GM21390 (cell line): ENCODE results near the gene VAX1.
"Not testable (repeated sequence)": the region's sequence is repeated elsewhere in the genome, so short reads cannot be mapped to it uniquely, and the experiment has no call there.

Experiments used
- ATAC-seq: cut with Tn5 transposase; IDR thresholded peaks from one replicate; pipeline ENCODE4 v1.9.1; 2021; ENCODE audit not compliant: unreplicated experiment

Gene VAX1

DNA sequence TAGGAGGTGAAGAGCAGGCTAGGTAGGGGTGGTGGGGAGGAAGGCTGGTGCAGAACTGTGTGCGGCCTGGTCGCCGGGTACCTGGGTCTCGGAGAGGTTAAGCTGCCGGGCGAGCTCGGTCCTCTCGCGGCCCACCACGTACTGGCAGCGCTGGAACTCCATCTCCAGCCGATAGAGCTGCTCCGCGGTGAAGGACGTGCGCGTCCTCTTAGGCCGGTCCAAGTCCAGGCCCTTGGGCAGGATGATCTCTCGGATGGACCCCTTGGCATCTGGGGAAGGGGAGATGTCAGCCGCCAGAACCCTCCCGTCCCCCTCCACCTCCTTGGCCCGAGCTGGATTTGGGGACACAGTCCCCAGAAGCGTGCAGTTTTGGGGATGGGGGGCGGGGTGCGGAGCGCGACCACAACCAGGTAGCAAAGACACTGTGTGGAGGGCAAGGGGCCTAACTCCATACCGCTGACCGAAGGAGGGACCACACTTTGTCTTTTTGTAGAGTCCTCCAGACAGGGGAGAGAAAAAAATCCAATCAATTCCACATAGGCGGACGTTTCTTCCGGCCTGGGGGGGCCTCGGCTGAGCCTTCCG, 1.6 kb downstream of the VAX1 start:
- no peak for ATAC-seq

DNA sequence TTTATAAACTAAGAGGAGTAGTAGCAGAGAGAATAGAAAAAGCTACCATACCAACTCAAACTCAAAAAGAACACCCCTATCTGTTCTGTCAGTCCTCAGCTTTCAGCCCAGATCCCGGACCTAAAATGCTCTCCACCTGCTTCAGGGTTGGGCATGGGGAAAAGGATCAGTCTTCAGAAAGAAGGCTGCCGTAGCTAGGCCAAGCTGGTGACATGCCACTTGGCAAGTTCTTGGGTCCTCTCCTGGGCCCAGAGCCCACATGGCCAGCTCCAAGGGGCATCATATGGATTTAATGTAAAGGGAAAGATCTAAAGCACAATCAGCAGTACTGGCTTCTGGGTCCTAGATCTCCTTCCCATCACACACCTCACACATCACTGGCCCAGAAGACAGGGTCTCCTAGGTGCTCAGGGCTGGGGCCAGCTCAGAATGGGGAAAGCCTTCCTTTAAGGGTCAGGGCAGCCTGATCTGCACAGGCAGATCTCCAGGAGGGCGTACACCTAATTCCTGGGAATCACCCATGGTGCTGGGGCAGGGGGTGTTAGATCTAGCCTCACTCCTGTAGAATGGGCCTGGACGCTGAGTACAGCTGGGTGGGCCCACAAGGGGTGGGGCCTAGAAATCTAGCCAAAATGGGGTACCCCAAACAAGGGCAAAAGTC, 2.5 kb downstream of the VAX1 start:
- ATAC-seq, result no peak

DNA sequence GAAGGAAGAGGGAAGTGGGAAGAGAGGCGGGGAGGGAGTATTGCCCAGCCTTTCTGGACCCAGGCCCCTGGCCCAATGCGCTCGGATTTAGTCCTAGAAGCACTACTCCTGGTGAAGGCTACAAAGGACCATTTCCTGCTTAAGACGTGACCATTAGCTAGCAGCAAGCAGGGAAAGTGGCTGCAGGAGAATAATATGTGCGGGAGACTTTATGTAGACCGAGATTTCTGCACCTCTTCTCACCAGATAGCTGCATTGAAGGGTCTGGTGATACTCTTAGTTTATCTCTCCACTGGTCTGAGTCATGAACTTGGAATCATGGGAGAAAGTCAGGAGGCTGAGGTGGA, 3.1 kb downstream of the VAX1 start:
- no peak for ATAC-seq

DNA sequence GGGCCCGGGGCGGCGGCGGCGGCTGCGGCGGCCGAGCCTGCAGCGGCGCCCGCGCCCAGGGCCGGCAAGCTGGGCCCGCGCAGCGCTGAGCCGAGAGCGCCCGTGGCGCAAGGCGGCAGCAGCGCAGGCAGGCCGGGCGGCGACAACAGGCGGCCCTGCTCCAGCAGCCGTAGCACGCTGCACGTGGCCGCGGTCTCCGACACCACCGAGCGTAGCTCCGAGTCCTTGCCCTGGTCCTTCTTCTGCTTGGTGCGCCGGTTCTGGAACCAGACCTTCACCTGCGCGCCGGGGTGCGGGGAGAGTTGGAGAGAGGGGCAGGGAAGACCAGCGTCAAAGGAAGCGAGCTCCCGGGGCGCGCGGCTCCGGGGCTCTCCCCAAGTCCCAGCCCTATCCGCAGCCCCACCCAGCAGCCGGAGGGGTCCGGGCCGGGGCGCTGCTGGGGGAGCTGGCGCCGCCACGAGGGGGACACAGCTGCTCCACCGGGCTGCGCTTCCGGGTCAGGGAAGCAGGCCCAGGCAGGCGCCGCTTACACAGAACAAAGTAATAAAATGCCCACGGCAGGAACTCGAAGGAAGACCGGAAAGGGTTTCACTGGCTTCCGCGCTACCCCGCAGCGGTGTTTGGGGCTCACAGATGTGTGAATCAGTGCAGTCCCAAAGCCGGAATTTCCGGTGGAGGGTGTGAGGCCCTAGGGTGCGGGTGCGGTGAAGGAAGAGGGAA, 3.6 kb downstream of the VAX1 start:
- no peak for ATAC-seq

DNA sequence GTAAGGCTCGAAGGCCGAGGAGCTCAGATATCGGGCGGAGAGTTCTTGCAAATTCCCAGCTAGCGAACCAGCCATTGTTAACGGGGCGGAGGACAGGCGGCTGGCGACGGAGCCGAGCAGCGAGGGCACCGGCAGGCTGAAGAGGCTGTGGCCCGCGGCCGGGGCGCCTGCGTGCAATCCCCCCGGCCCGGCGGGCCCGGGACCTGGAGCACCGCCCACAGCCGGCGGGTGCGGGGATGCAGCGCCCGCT, 4.1 kb downstream of the VAX1 start:
- ATAC-seq, result no peak

DNA sequence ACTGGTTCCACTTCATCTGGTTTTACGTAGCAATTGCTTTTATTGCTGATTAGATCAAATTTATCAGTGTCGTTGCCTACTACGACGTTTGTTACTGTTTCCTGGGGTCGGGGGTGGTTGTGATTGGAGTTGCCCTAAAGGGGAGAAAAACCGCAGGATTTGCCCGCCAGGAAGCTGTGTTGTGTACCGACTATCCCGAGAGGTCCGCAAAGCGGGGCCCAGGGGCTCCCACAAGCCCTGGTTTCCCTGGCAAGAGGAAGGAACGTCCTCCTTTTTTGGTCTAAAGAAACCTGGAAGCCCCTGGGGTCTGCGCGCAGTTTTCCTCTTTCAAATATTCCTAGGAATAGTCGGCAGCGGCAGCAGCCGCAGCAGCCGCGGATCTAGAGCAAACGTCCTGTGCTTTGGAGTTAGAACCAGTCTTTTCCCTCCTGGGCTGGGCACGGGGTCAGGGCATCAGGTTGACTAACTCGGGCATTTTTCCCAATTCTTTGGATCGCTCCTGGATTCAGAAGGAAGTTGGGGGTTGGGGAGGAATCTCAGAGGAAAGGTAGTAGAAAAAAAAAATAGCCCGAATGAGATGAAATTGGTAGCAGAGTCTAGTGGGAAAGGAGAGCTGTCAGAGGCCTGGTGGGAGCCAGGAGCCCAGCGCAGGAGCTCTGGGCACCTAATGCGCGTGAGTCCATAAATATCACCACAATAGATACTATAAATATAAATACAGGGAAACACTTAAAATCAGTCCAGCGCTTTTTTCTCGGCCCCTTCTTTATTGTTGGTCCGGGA, 4.6 kb downstream of the VAX1 start:
- no peak for ATAC-seq

DNA sequence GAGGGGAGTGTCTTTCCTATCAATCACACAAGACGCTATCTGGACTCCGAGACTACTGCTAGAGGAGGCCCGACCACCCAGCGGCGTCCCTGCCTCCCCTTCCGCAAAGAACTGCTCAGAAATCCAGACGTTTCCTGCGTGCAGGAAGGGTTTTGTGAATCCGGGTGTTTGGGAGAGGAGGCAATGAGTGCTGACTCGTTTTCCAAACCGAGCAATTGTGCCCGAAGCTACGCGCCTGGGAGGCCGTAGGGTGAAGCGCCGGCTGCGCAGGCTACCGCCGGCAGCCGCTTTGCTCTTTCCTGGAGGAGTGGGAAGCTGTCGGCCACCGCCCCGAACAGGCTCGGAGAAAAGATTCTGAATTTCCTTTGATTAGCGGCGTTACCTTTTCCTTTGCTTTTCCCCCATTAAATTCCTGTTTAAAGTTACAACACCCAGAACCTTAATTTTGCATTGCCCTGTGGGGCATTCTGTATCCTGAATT, 5.3 kb downstream of the VAX1 start:
- no peak for ATAC-seq

DNA sequence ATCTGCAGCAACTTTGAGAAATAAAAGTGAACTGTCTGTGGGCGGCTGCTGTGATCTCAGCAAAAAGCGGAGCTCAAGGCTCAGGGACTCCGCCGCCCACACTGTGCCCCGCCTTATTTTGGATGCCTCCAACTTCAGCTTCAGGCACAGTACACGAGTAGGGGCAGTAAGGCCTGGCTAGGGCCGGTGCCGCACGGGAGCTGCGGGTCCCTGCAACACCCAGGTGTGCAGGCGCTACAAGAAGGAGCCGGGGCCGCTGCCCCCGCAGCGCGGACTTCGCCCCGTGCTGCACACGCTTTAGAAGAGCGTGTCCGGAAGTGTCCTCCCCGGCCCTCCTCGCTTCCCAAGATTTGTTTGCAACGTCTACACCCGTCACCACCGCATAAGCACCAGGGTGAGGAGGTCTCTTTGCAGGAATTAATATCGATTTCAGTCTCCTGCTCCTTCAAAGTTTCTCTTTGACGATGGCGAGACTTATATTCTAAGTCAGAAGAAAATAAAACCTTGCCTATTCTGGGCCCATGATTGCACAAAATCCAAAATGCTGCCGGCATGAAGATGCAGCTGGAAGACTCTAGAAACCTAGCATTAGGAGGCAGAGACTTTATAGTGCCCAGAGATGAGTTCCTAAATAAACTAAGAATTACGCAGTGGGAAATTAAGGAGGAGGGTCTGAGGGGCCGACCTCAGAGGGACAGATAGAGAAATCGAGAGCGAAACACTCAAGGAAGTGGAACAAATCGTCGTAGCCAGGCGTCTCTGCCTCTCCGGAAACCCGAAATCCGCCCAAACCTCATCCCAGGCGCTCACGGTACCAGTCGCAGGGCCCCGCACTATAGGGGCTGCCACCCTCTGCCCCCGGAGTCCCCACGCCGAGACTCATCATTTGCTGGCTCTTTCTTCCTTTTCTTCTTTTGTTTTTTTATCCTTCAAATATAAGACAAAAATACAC, 6.4 kb downstream of the VAX1 start:
- no peak for ATAC-seq

DNA sequence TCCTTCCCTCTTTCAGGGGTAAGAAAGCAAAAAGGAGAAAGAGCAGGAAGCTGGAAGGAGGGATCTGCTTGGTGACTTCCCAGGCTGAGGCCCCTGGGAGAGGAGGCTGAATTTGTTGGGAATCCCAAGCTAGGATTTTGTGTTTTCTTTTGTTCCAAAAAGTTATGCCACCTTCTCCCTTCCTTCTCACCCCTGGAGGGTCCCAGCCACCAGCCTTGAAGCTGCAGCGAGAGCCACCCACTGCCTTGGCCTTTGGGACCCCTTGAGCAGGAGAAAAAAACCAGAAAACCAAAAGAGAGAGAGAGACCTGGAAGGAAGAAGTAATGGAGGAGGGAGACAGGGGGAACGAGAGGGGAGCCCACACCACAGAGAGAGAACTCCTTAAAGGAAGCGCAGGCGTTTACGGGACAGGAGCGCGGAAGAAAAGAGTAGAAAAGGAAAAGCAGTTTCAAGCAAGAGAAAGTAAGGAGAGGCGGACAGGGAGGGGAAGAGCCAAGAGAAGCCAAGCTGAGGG, 7.2 kb downstream of the VAX1 start:
- no peak for ATAC-seq

DNA sequence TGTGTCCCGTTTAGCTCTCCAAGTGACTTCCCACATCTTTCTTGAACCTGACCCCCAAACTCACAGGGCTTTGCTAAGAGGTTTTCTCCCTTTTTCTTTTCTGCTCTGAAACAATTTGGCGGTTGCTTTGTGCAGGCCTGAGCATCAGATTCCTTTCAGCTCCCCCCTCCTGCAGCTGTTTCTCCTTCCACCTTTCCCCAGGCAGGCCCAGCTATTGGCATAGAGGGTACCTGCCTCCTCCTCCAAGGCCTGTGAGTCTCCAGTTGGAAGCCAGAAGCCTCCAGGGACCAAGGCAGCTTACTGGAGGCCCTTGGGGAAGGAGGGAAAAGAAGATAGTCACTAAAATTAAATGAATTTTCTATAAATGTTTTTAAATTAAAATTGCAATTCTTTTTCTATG, 7.7 kb downstream of the VAX1 start:
- ATAC-seq, result no peak

DNA sequence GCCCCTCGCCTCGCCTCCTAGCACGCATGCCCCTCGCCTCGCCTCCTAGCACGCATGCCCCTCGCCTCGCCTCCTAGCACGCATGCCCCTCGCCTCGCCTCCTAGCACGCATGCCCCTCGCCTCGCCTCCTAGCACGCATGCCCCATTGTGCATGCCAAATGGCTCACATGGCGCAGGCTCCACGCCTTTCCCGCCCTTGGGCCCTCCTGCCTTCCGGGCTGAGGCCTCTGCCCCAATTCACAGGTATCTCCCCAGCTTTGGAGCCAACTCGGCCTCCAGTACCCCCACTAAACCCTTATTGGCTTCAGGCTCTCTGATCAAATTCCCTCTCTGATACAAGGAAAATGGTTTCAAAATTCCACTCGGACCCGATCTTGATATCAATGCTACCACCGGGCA, 11.4 kb downstream of the VAX1 start:
- not testable (repeated sequence) for ATAC-seq

DNA sequence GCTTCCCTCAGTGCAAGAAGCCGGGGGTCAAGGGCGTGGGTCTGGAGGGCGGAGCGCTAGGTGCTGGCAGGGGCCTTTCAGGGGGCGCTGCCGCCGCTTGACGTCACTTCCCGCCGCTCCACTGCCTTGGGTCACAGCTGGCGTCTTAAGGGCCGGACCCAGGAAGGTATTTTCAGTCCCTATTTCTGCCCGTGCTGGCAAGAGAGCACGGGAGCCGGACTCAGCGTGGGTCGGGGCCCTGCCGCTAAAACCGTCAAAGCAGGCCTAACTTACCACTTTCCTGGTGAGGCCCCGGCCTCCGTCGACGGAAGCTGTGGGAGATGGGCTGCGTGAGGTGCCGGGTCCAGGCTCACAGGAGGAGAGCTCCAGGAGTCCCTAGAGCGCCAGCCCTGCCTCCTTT, 12.0 kb downstream of the VAX1 start:
- no peak for ATAC-seq

DNA sequence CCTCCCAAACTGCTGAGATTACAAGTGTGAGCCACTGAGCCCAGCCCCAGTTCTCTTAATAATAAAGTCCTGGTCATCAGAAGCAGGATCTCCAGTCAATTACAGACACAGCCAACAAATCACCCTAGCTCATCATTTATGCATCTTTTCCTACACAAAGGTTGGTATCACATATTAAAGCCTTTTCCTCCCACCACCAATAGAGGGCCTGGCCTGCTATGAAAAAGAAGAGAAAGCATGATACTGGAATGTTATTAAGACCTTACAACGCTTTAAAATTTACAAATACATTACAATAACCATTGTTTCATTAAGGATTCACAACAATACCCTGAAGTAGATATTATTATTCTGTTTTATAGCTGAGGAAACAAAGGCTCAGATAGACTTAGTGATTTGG, 25.9 kb downstream of the VAX1 start:
- ATAC-seq, result no peak

DNA sequence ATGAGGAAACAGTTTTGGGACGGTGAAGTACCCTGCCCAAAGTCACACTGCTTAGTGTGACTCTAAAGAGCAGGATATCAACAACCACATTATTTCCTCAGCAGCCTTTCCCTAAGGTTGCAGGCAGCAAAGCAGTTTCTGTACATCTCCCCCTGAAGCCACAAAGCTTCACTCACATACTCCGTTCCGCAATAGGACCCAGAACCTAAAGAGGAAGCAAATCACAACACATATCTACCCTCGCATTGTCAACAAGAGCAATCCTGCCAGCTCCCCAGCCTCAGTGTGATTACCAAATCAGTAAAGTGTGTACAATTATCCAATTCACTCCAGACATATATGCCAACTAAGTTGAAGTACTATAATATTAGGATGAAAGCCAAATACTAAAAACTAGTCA, 30.8 kb downstream of the VAX1 start:
- no peak for ATAC-seq

DNA sequence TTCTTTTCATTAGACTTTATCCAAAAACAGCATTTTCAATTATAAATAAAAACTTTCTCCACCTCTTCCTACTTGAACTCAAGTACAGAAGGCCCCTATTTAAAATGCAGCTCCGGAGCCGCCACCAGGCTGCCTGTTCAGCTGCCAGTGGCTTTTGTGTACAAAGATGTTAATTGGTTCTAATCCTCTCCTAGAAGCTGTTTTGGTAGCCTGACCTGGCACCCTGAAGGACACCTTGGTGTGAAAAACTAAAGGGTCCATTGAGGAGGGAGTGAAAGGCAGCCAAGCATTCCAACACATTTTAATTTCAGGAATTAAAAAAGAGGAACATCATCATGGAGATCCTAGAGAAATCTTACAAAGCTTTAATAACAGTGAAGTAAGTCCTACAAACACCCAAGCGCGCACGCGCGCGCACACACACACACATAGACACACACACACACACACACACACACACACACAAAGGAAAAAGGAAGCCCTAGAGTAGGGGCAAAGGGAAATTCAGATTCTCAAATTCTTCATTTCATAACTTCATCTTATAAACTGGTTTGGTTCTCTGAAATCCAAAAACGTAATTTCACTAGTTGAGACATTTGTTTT, 41.4 kb downstream of the VAX1 start:
- ATAC-seq, result no peak

DNA sequence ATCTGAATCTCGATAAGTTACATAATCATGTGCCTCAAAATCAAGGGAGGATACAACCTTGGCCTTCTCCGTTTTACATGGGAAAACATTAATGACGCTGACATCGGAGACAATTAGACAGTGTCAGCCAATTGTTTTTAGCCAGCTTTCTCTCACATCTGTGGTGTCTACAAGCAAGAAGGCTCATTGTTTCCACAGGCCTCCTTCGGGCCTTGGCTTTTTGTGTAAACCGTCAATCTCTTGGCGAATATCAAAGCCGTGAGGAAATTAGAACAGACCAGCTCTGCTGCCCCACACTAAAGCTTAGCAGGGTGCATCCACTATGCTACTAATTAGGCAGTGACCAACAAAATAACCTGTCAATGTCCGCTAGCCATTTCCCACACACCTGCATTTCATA, 43.2 kb downstream of the VAX1 start:
- ATAC-seq, result no peak

DNA sequence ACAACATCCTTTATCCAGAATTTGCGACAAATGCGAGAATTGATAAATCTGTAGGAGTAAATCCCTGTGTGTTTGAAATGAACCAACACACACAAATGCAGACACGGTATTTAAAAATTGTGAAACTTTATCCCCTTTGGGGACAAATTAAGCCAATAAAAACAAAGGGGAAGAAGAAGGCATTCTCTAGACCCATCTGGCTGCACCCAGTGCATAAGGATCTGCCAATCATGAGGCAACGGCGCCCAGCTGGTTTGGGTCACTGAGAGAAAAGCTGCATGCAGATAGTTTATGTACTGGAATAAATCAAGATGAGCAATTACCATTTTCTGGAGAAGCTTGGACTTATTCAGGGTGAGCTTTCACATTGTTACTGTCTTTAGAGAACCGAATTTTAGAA, 45.7 kb downstream of the VAX1 start:
- ATAC-seq, result no peak

DNA sequence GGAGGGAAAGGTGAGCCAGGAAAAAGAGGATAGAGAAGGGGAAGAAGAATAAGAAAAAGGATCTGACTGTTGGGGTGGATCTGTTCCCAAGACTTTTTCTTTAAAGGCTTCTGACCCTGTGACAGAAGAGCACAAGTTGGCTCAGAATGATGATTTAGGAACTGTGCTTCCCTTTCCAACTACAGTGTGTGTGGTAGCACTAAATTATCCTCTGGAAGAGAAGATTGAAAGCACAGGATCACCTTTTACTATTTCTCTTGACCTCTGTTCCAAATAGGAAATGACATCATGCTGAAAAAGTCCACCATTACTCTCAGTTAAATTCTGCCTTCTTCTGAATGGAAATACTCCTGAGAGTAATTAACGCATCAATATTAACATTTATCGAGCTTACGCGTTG, 47.2 kb downstream of the VAX1 start:
- no peak for ATAC-seq

DNA sequence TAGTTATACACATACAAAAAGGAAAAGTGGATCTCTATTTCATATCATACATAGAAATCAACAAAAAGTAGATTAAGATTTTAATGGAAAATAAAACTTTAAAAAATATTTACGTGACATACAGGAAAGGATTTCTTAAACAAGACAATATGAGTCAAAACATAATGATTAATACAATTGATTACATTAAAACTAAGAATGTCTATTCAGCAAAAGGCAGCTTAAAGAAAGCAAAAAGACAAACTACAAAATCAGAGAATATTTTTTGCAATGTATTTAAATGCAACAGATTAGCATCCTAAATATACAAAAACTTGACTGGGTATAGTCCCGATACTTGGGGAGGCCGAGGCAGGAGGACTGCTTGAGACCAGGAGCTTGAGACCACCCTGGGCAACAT, 50.5 kb downstream of the VAX1 start:
- no peak for ATAC-seq

DNA sequence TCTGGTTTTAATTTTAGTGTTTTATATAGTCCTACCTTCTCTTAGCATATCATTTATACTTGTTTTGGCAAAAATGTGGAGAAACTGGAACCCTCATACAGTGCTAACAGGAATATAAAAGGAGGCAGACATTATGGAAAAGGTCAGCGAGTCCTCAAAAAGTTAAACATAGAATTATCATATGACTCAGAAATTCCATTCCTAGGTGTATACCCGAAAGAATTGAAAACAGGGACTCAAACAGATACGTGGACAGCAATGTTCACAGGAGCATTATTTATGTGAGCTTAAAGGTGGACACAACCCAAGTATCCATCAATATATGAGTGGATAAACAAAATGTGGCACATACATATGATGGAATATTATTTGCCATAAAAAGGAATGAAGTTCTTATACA, 51.5 kb downstream of the VAX1 start:
- no peak for ATAC-seq
